Measurements from ENCODE around the gene ABCF1. TPM values are rescaled to one million over a fixed set of nuclear protein-coding genes. Genes with fewer than 3 reads are reported as not detected.

The ABCF1 gene
- total and polyA plus RNA-seq, 12 donors: 32.6 to 49.1 (median 41.9) TPM

DNA sequence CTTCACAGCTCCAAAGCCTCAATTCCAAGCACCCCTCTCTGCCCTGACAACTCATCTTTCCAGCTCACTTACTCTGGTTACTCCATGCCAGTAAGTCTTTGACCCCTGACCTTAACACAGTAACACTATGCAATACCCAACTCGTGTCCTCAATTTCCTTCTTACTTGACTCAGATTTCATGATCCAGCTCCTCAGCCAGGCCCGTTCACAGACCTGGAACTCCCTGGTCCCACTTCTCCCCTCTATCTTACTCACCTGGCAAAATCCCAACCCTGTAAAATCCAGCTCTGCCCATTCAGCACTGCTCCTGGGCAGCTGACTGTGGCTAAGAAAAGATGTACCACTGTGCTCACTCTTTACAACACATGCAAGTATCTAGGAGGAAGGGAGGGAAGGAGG is 22.9 kb upstream of the ABCF1 start:
- H3K4me3 ChIP-seq: no peak overlapping the region
- H3K36me3 ChIP-seq: peaks cover 0 to 85% (median 43%) of the 10 kb centered on the region in 9 donors
- WGBS, 2 donors: 56 to 66% methylated on average over 2 of the region's 2 CpGs
- TF ChIP-seq, protein P1, sequence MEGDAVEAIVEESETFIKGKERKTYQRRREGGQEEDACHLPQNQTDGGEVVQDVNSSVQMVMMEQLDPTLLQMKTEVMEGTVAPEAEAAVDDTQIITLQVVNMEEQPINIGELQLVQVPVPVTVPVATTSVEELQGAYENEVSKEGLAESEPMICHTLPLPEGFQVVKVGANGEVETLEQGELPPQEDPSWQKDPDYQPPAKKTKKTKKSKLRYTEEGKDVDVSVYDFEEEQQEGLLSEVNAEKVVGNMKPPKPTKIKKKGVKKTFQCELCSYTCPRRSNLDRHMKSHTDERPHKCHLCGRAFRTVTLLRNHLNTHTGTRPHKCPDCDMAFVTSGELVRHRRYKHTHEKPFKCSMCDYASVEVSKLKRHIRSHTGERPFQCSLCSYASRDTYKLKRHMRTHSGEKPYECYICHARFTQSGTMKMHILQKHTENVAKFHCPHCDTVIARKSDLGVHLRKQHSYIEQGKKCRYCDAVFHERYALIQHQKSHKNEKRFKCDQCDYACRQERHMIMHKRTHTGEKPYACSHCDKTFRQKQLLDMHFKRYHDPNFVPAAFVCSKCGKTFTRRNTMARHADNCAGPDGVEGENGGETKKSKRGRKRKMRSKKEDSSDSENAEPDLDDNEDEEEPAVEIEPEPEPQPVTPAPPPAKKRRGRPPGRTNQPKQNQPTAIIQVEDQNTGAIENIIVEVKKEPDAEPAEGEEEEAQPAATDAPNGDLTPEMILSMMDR (IDR thresholded peaks at IDR 0.05): no peak
- intact Hi-C loops (cut with DNase I): loop anchor here in 2 of 10 donors (5.0 to 10.0 kb wide), 2 partner anchors 49 to 56 kb away; no protein-coding TSS in a partner anchor
- H3K27me3 ChIP-seq: no peaks in the 10 kb centered on the region
- H3K9me3 ChIP-seq: no peaks in the 10 kb centered on the region
- H3K27ac ChIP-seq: no peak overlapping the region
- DNase-seq (no peak), ATAC-seq (no peak)
- peaks cover 0 to 9% (median 5%) of the 10 kb centered on the region in 9 donors for H3K4me1 ChIP-seq

DNA sequence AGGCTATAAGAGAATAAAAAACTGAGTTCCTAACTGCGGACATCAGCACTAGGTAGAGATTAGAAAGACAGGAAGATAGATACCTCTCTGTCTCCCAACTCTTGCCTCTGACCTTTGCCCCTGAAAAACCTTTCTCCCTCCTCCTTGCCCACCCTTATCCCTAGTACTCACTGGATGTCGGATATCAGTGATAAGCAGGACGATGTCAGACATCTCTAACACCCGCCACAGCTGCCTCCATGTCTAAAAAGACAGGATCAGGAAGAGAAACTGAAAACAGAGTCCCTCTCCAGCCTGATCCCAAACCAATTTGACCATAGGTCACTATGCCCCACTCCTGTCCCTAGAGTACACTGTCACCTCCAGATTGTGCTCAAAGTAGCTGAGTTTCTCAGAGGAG is 16.8 kb upstream of the ABCF1 start:
- Histone ChIP-seq H3K27me3 (no peaks in the 10 kb centered on the region), H3K4me3 (peak overlapping the region in 2 of 10 donors; percentile 97), H3K9me3 (no peaks in the 10 kb centered on the region), H3K36me3 (peaks cover 0 to 61% (median 37%) of the 10 kb centered on the region in 9 donors), H3K4me1 (peaks cover 7 to 33% (median 29%) of the 10 kb centered on the region in 9 donors), H3K27ac (peak overlapping the region in 3 of 10 donors; percentile 92 to 99 (median 96))
- TF ChIP-seq, protein P1 (IDR thresholded peaks at IDR 0.05): no peak
- WGBS, 2 donors: 82 to 87% methylated on average over 4 of the region's 4 CpGs
- ATAC-seq (no peak), DNase-seq (no peak)
- intact Hi-C loops (cut with DNase I): loop anchor here in 3 of 10 donors (10.0 kb wide), 2 partner anchors 170 to 530 kb away; partner anchors contain the start of gene TUBB (in 2 of the 3)

DNA sequence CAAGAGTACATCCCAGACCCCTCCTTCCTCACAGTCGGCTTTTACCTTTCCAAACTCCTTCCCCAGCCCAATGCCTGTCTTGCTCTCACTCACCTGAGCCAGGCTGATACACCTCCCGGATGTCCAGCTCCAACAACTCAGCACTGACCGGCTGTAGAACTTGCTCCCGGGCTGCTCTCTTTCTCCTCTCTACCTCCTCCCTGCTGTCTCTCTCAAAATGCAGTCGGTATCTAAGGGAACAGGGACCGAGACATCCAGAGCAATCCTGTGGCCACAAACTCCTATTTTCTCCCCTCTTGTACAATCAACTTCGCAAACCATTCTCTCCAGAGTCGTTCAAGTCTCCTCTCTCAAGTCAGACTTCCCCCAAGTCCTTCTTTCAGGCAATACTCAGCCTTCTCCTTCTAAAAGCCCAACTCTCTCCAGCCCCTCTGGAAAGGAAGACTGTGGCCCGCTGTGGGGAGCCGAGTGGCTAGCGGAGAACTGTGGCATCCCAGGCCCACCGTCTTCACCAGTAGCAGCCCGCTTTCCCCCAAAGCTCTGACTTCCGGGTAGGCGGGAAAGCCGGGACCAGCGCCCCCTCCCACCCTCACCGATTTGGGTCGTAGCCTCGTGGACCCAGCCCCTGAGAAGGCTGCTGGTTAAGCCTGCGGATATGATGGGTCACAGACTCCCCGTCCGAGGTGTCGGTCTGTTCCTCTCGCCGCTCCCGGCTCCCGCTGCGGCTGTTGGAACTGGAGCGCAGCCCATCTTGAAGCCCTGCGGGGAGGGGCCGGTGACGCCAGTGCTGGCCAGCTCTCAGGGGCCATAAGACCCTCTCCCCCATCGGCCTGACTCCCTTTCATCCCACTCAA is 16.1 kb upstream of the ABCF1 start:
- WGBS, 2 donors: 12 to 13% methylated on average over 34 of the region's 34 CpGs
- ATAC-seq: peak; percentile 28 to 54 (median 44)
- peak overlapping the region; percentile 65 to 99 (median 94) for H3K4me3 ChIP-seq
- intact Hi-C loops (cut with DNase I): loop anchor here in 4 of 10 donors (5.0 to 10.0 kb wide), 3 partner anchors 167 to 530 kb away; partner anchors contain the start of gene TUBB (in 3 of the 4)
- peak overlapping the region; percentile 92 to 99 (median 96) for H3K27ac ChIP-seq
- H3K9me3 ChIP-seq: no peaks in the 10 kb centered on the region
- TF ChIP-seq, protein P1 (IDR thresholded peaks at IDR 0.05): no peak
- peaks cover 7 to 34% (median 29%) of the 10 kb centered on the region in 9 donors for H3K4me1 ChIP-seq
- H3K27me3 ChIP-seq: no peaks in the 10 kb centered on the region
- peak; percentile 52 to 58 for DNase-seq
- peaks cover 0 to 58% (median 37%) of the 10 kb centered on the region in 9 donors for H3K36me3 ChIP-seq

DNA sequence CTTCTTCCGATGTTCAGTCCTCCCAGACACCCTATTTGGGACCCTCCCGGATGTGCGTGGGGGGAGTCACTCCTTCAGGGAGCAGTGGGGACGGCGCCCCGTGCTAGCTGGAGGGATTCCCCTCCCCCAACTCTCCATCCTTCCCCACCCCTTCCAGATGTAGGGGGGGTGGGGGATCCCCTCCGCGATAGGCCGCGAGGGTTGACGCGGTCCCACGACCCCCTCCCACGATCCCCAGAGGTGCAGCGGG is 15.5 kb upstream of the ABCF1 start:
- no peaks in the 10 kb centered on the region for H3K9me3 ChIP-seq
- H3K4me3 ChIP-seq: peak overlapping the region; percentile 65 to 99 (median 94)
- peaks cover 0 to 54% (median 36%) of the 10 kb centered on the region in 9 donors for H3K36me3 ChIP-seq
- H3K4me1 ChIP-seq: peaks cover 7 to 34% (median 29%) of the 10 kb centered on the region in 9 donors
- intact Hi-C loops (cut with DNase I): loop anchor here in 4 of 10 donors (1.0 to 10.0 kb wide), 5 partner anchors 15 to 529 kb away; partner anchors contain the start of genes ABCF1 (in 4 of the 4) and TUBB (in 3 of the 4)
- ATAC-seq (no peak), DNase-seq (no peak)
- TF ChIP-seq, protein P1 (IDR thresholded peaks at IDR 0.05): no peak
- WGBS, 2 donors: 0% methylated on average over 15 of the region's 15 CpGs
- H3K27me3 ChIP-seq: no peaks in the 10 kb centered on the region
- H3K27ac ChIP-seq: peak overlapping the region; percentile 92 to 99 (median 96)
